Measurements from ENCODE around the gene FOXF1. TPM values are rescaled to one million over a fixed set of nuclear protein-coding genes. Genes with fewer than 3 reads are reported as not detected.

FOXF1 gene
- total RNA-seq, 1 experiment from 2014 or later, result 0.10 TPM

- CTCF ChIA-PET, result no interaction called here
Observed at GRCh38 chr16:86529160-86529559, 18.8 kb downstream of the FOXF1 start.

GRCh38 chr16:86530251-86531190 is 20.2 kb downstream of the FOXF1 start:
- TF ChIP-seq REST (IDR thresholded peaks at IDR 0.05; ENCODE audit: insufficient read depth in 1 of 2, low read depth in 2 of 2, low read length in 1 of 2) (no peak), CTCF (IDR thresholded peaks at IDR 0.05) (no peak)
- no peaks in the 10 kb centered on the region for H3K9me3 ChIP-seq (ENCODE audit: control insufficient read depth, insufficient read depth, low read depth, low read length)
- no peak overlapping the region for H3K4me3 ChIP-seq (ENCODE audit: low read depth in 2 of 2, low read length in 2 of 2)
- intact Hi-C loops (cut with micrococcal nuclease; ENCODE audit: unreplicated experiment) (no loop called here), in situ Hi-C loops (cut with HindIII; ENCODE audit: low pct_unique_long_range_greater_than_20kb, low sequenced_read_pairs) (no loop called here)
- H3K27ac ChIP-seq (ENCODE audit: low read length), result no peak overlapping the region
- no peaks in the 10 kb centered on the region for H3K27me3 ChIP-seq (ENCODE audit: control insufficient read depth, insufficient read depth, low read length)
- no TSS peak for BruUV-seq (replicated peaks)
- POLR2A ChIA-PET, result no interaction called here
- DNase-seq (ENCODE audit: low read depth, low spot score) (no peak), ATAC-seq (no peak)
- CTCF ChIA-PET, result no interaction called here
- H3K4me1 ChIP-seq (ENCODE audit: control insufficient read depth, insufficient read depth, low read length), result no peaks in the 10 kb centered on the region
- no peaks in the 10 kb centered on the region for H3K36me3 ChIP-seq (ENCODE audit: control insufficient read depth, insufficient read depth, low read length)

More at GRCh38 chr16:86529160-86529559, 18.8 kb downstream of the FOXF1 start:
- no TSS peak for BruUV-seq (replicated peaks)
- Histone ChIP-seq H3K27me3 (ENCODE audit: control insufficient read depth, insufficient read depth, low read length) (no peaks in the 10 kb centered on the region), H3K36me3 (ENCODE audit: control insufficient read depth, insufficient read depth, low read length) (no peaks in the 10 kb centered on the region), H3K9me3 (ENCODE audit: control insufficient read depth, insufficient read depth, low read depth, low read length) (no peaks in the 10 kb centered on the region), H3K4me3 (ENCODE audit: low read depth in 2 of 2, low read length in 2 of 2) (no peak overlapping the region), H3K4me1 (ENCODE audit: control insufficient read depth, insufficient read depth, low read length) (no peaks in the 10 kb centered on the region), H3K27ac (ENCODE audit: low read length) (no peak overlapping the region)
- POLR2A ChIA-PET, result no interaction called here
- in situ Hi-C loops (cut with HindIII; ENCODE audit: low pct_unique_long_range_greater_than_20kb, low sequenced_read_pairs) (no loop called here), intact Hi-C loops (cut with micrococcal nuclease; ENCODE audit: unreplicated experiment) (no loop called here)
- TF ChIP-seq POLR2AphosphoS5 (IDR thresholded peaks at IDR 0.05; ENCODE audit: low read depth, low read length), result no peak
- TF ChIP-seq SIN3A (IDR thresholded peaks at IDR 0.05; ENCODE audit: borderline replicate concordance, insufficient read depth, low read depth, low read length), result no peak
- no peak for TF ChIP-seq TCF7L2 (IDR thresholded peaks at IDR 0.05; ENCODE audit: low read depth, low read length)
- no peak for TF ChIP-seq CTCF (IDR thresholded peaks at IDR 0.05)
- TF ChIP-seq REST (IDR thresholded peaks at IDR 0.05; ENCODE audit: insufficient read depth in 1 of 2, low read depth in 2 of 2, low read length in 1 of 2), result no peak
- DNase-seq (ENCODE audit: low read depth, low spot score), result no peak
- no peak for ATAC-seq

Measured in Panc1 (cell line).